Body of pancreas (tissue), 4 donors: ENCODE data around the gene KCNAB1. TPM values are rescaled to one million over a fixed set of nuclear protein-coding genes. Genes with fewer than 3 reads are reported as not detected.

Experiments
- ATAC-seq: fragments of 150-250 bp; one replicate; pipeline ENCODE4 v1.9.1; 2016
- DNase-seq, 4 donors: peaks; one replicate each; pipeline ENCODE4 v3.0.0-alpha.2; 2019
- H3K27ac ChIP-seq, 4 donors: fragments of 200-600 bp; sonication (generic); 1 replicate in 3 of 4; 2 replicates in 1 of 4; pipeline versions ENCODE4 v1.5.1 to v1.6.1; 2016 to 2019; ENCODE audit warnings: mild to moderate bottlenecking in 1 of 4, mixed read lengths in 1 of 4, moderate library complexity in 1 of 4
- H3K27me3 ChIP-seq, 2 donors: fragments of 200-600 bp; sonication (generic); one replicate each; pipeline ENCODE4 v1.6.0; 2016; ENCODE audit warnings: mild to moderate bottlenecking in 1 of 2
- H3K36me3 ChIP-seq, 2 donors: fragments of 200-600 bp; sonication (generic); replicated peaks in 1 of 2; 2 replicates each; pipeline ENCODE4 v1.5.1; 2016; ENCODE audit warnings: low read depth in 2 of 2; ENCODE audit not compliant: insufficient read depth in 1 of 2
- H3K4me1 ChIP-seq: fragments of 200-600 bp; sonication (generic); one replicate; pipeline ENCODE4 v1.6.0; 2016
- H3K4me3 ChIP-seq, 2 donors: fragments of 200-600 bp; sonication (generic); 1 replicate in 1 of 2; 2 replicates in 1 of 2; pipeline ENCODE4 v1.5.1; 2016 to 2019
- H3K9me3 ChIP-seq, 3 donors: fragments of 200-600 bp; sonication (generic); 1 replicate in 2 of 3; 2 replicates in 1 of 3; pipeline ENCODE4 v1.5.1; 2016
- CTCF ChIP-seq, 7 experiments: fragments of 450-650 bp in 4 of 7; fragments of 200-600 bp in 3 of 7; sonication (generic) in 3 of 7; IDR thresholded peaks; one replicate each; pipeline ENCODE4 v1.5.1; 2016 to 2019; ENCODE audit warnings: antibody characterized with exemption in 7 of 7
- POLR2A ChIP-seq, 3 donors: fragments of 450-650 bp; IDR thresholded peaks; one replicate each; pipeline ENCODE4 v1.6.1; 2016; ENCODE audit warnings: antibody characterized with exemption in 3 of 3, mild to moderate bottlenecking in 2 of 3
- WGBS, 2 donors: methylation state at CpG; one replicate each; pipeline ENCODE4 v1.1.5; 2017; 5-methylcytosine and 5-hydroxymethylcytosine counted together
- intact Hi-C: fragments of 100-400 bp; cut with DNase I; formaldehyde crosslinking; loops from one replicate; pipeline ENCODE4 v1.15.1; 2023
- total RNA-seq, 2 donors: library from RNA; depleted of rRNA; stranded (reverse); fragments of >200 nt; gene quantifications; one replicate each; pipeline ENCODE4 v1.1.0, GENCODE V29; 2016

The KCNAB1 gene
- total RNA-seq, 2 donors from 2014 or later: 5.2 to 5.3 TPM

GRCh38 chr3:156413293-156413892, 293.0 kb downstream of the KCNAB1 start:
- Histone ChIP-seq H3K36me3 (no peaks in the 10 kb centered on the region), H3K4me3 (no peak overlapping the region), H3K4me1 (no peaks in the 10 kb centered on the region), H3K27me3 (no peaks in the 10 kb centered on the region), H3K9me3 (no peaks in the 10 kb centered on the region), H3K27ac (no peak overlapping the region)
- no peak for ATAC-seq
- intact Hi-C loops: no loop called here
- 66 to 78% methylated on average over 3 to 4 of the region's 4 CpGs for WGBS, 2 donors
- no peak for DNase-seq
- no peak for TF ChIP-seq CTCF (IDR thresholded peaks at IDR 0.05)
- TF ChIP-seq POLR2A (IDR thresholded peaks at IDR 0.05): no peak

GRCh38 chr3:156416846-156417558, 296.6 kb downstream of the KCNAB1 start:
- no peak for ATAC-seq

GRCh38 chr3:156417559-156418132, 297.3 kb downstream of the KCNAB1 start:
- Histone ChIP-seq H3K4me1 (no peaks in the 10 kb centered on the region), H3K4me3 (no peak overlapping the region), H3K27ac (no peak overlapping the region), H3K9me3 (no peaks in the 10 kb centered on the region), H3K27me3 (no peaks in the 10 kb centered on the region), H3K36me3 (no peaks in the 10 kb centered on the region)
- no peak for ATAC-seq
- WGBS, 2 donors: 67 to 71% methylated on average over 4 of the region's 4 CpGs
- no peak for TF ChIP-seq POLR2A (IDR thresholded peaks at IDR 0.05)
- no peak for TF ChIP-seq CTCF (IDR thresholded peaks at IDR 0.05)
- intact Hi-C loops: no loop called here
- no peak for DNase-seq

More at GRCh38 chr3:156416846-156417558, 296.6 kb downstream of the KCNAB1 start:
- no peak overlapping the region for H3K27ac ChIP-seq
- DNase-seq: no peak
- TF ChIP-seq POLR2A (IDR thresholded peaks at IDR 0.05): no peak
- TF ChIP-seq CTCF (IDR thresholded peaks at IDR 0.05): no peak
- H3K36me3 ChIP-seq: no peaks in the 10 kb centered on the region
- H3K4me3 ChIP-seq: no peak overlapping the region
- intact Hi-C loops: no loop called here
- H3K4me1 ChIP-seq: no peaks in the 10 kb centered on the region
- H3K9me3 ChIP-seq: no peaks in the 10 kb centered on the region
- H3K27me3 ChIP-seq: no peaks in the 10 kb centered on the region
- 81 to 86% methylated on average over 3 of the region's 3 CpGs for WGBS, 2 donors

GRCh38 chr3:156418428-156418827, 298.1 kb downstream of the KCNAB1 start:
- Histone ChIP-seq H3K4me3 (no peak overlapping the region), H3K27ac (no peak overlapping the region), H3K4me1 (no peaks in the 10 kb centered on the region), H3K27me3 (no peaks in the 10 kb centered on the region), H3K36me3 (no peaks in the 10 kb centered on the region), H3K9me3 (no peaks in the 10 kb centered on the region)
- ATAC-seq (no peak), DNase-seq (no peak)
- intact Hi-C loops: no loop called here
- WGBS, 2 donors: 59 to 66% methylated on average over 2 of the region's 2 CpGs
- no peak for TF ChIP-seq CTCF (IDR thresholded peaks at IDR 0.05)
- no peak for TF ChIP-seq POLR2A (IDR thresholded peaks at IDR 0.05)
